Smooth muscle cell of the brain vasculature (primary cell): ENCODE data around the gene IRX5.

Experiments used
- DNase-seq: peaks from one replicate; pipeline ENCODE4 v3.0.0-alpha.2; 2012; ENCODE audit warnings: low read depth, low spot score

IRX5 gene

DNA sequence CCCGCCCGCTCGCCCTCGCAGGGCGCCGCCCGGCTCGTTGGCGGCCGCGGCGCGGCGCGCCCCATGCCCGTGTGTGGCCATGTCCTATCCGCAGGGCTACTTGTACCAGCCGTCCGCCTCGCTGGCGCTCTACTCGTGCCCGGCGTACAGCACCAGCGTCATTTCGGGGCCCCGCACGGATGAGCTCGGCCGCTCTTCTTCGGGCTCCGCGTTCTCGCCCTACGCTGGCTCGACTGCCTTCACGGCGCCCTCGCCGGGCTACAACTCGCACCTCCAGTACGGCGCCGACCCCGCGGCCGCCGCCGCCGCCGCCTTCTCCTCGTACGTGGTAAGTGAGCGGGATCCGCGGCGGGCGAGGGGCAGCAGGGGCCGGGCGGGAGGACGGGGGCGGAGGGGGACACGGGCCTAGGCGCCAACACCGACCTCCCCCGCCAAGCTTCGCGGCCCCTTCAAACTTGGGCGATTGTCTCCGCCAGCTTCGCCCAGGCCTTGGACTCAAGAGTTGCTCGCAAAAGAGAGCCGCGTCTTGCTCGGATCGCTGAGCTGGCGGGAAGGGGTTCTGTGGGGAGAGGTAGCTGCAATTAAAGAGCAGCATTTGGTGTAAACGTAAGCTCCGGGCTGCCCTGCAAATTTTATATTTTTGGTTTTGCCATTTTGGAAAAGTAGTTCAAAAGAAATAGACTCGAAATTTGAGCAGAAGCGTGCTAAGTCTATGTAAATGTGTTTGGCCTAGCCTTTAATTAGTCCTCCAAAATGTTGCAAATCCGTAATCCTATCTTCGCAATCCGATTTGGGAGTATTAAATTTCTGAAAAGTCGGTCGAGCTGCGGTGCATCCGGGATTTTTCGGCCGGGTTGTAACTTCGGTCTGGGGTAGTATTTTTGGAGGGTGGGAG lies 702 bp downstream of the IRX5 start:
- no peak for DNase-seq

DNA sequence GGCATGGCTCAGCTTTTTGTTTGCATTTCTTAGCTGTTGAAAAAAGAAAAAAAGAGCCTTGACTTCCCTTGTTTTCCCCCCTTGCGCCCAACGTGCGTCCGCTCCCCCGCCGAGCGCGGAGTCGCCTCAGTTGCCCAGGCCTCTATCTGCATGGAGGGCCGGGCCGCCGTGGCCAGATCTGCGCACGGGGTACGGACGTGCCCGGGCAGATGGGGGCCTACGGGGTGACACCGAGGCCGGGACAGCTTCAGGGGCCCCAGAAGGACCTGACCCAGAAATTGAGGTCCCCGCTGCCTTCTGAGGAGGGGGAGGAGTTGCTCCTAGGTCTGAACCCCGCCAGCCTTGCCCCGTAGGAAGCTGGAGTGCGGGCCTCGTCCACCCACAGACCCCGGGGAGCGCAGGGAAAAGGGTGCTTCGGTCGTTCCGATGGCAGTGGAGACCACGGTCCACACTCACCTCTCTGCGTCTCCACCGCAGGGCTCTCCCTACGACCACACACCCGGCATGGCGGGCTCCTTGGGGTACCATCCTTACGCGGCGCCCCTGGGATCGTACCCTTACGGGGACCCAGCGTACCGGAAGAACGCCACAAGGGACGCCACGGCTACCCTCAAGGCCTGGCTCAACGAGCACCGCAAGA lies 1.5 kb downstream of the IRX5 start:
- no peak for DNase-seq

DNA sequence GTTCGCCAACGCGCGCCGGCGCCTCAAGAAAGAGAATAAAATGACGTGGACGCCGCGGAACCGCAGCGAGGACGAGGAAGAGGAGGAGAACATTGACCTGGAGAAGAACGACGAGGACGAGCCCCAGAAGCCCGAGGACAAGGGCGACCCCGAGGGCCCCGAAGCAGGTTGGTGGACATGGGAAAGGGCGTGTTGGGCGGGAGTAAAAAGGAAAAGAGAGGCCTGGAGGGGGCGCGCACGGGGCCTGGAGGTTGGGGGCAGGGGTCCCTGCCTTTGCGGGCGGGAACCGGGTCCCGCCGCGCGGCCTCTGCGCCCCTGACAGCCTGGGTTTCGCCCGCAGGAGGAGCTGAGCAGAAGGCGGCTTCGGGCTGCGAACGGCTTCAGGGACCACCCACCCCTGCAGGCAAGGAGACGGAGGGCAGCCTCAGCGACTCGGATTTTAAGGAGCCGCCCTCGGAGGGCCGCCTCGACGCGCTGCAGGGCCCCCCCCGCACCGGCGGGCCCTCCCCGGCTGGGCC lies 2.1 kb downstream of the IRX5 start:
- DNase-seq: no peak

DNA sequence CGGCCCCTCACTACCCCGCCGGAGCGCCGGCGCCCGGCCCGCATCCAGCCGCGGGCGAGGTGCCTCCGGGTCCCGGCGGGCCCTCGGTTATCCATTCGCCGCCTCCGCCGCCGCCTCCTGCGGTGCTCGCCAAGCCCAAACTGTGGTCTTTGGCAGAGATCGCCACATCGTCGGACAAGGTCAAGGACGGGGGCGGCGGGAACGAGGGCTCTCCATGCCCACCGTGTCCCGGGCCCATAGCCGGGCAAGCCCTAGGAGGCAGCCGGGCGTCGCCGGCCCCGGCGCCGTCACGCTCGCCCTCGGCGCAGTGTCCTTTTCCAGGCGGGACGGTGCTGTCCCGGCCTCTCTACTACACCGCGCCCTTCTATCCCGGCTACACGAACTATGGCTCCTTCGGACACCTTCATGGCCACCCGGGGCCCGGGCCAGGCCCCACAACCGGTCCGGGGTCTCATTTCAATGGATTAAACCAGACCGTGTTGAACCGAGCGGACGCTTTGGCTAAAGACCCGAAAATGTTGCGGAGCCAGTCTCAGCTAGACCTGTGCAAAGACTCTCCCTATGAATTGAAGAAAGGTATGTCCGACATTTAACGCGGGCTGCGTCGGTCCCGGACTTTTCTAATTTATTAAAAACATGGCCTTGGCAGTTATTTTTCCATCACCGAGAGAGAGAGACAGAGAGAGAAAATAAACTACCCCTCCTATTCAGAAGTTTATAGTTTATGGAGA lies 2.8 kb downstream of the IRX5 start:
- no peak for DNase-seq

DNA sequence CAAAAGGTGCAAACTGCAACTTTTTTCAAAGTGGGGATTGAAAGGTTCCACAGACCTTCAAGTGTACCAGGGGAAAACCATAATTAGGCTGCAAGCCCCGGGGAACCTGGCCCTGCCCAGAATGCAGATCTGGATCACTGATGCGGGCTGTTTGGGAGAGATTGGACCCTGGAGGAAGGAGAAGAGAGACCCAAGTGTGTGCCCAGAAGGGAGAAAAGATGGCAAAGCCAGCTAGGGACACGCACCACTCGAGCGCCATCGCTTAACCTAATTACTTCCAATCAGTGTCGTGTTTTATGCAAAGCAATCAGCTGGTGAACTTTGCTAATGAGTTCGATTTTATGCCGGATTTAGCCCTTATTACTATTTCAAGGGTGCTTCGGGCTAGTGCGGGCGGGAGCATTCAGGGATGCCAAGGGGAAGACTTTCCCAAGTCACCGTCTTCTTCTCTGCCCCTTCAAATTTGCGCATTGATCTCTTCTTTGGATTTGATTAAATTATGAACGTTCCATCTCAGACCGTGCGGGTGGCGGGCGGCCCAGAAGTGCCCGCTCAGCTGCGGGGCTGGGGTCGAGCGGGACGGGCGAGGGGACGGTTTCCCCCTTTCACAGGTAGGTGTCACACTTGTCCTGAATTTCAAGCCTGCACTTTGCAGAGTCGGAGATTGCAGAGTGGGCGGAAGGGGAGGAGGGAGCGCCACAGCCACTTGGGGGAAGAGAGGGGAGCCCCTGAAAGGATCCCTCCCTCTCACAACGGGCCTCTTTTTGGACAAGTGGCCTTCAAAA lies 4.0 kb downstream of the IRX5 start:
- no peak for DNase-seq

DNA sequence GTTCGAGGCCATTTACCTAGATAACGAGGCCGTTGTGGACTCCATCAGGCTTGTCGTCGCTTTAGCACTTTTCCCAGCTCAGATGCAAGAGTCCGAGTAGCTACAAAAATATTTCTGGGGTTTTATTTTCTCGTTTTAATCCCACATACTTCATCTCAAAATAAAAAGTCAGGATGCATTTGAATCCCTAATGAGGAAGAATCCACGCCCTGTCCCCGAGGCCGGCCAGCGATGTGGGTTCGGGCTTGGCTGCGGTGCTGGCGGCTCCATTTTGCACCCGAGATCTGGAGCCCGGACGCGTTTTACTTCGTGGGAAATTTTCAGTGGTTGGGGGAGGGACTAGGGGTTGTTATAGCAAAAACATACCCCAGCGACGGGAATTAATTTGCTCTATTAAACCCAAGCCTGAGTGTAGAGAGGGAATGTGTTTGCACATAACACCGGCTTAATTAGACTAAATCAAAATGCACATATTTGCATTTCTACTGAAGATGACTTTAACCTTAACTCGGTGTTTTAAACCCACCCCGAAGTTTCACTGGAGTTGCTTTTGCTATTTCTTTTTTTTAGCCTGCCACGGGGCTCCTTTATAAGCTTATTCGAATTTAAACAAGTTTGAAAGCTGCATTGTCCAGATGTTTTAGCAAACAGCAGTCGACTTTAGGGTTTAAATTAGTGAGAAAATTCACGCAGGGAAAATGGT lies 4.8 kb downstream of the IRX5 start:
- DNase-seq: no peak

DNA sequence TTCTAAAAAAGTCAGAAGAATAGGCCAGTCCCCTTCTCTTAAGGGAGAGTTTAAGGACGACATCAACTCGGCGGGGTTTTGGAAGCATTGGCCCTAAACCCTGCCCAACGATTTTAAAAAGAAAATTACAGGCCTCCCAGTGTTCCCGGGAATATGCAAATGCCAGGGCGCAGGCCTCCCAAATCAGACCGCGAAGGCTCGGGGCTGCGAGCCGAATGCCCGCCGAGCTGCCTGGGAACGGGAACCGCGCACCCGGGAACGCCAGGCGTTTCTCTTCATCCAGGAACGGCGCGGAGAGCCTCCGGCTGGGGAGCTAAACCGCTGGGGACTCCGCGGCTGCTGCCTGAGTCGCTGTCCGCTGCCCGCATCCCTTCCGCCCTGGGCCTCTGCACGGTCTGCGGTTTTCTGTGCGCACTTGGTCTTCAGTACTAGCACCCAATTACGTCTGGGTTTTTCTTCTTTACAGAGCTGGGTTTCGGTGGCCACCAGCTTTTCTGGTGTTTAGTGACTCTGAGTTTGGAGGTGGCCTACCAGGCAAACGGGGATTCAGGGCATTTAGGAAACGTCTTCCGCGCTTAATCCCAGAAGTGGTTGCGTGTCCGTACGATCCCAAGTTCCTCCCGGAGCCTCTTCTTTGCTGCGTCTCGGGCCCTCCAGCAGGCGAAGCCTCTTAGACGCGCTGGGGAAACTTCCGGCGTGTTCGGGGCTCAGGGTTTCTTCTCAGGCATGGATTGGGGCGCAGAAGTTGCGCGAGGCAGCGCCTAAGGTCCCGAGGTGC lies 5.7 kb downstream of the IRX5 start:
- DNase-seq: no peak

DNA sequence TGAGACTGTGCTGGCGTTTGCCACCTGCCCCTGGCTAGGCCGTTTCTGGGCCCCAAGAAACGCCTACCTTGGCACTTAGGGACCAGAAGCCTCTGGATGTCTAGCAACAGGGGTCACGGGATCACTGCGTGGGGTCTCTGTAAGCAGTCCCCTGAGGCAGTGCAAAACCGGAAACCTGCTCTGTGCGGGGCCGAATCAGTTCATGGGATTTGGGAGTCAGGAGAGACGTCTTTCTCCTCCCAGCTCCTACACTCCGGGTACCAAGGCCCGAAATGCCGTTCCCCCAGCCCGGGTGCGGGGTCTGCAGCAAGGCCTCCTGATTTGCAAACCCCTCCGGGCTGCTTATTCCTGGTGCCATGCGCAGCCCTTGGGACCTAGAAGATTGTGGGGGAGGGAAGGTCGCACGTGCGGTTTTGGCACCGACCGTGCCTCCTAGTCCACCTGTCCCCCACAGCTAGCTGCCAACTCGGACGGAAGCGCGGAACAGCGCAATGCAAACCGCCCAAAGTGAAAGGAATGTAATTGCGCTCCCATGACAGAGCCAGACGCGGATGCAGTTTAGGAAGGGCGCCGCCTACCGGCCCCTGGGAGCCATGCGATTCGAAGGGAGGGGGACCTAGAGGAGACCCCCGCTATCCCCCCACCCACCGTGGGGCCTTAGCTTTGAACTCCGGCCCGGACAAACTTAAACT lies 6.5 kb downstream of the IRX5 start:
- DNase-seq: no peak

DNA sequence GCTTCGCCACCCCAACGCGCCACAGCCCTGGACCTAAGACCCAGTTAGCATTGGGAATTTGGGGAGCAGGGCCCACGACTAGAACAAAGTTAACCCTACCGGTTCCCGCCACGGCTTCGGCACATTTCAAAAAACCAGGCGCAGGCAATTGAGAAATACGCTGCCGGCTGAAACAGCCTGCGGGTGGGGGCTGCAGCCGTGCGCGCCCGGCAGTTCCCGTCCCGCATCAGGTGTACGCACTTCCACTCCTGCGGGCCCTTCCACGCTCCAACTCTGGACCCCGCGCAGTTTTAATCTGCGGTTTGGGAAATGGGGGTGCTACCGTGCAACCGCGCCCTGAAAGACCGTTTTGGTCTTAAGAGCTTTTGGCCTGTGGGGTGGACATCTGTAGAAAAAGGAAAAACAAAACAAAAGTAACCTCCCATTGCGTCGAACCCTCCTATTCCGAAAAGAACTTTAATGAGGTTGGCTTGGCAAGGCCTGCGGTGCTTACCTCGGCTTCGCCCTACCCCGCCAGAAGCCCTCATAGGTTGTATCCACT lies 7.1 kb downstream of the IRX5 start:
- no peak for DNase-seq

DNA sequence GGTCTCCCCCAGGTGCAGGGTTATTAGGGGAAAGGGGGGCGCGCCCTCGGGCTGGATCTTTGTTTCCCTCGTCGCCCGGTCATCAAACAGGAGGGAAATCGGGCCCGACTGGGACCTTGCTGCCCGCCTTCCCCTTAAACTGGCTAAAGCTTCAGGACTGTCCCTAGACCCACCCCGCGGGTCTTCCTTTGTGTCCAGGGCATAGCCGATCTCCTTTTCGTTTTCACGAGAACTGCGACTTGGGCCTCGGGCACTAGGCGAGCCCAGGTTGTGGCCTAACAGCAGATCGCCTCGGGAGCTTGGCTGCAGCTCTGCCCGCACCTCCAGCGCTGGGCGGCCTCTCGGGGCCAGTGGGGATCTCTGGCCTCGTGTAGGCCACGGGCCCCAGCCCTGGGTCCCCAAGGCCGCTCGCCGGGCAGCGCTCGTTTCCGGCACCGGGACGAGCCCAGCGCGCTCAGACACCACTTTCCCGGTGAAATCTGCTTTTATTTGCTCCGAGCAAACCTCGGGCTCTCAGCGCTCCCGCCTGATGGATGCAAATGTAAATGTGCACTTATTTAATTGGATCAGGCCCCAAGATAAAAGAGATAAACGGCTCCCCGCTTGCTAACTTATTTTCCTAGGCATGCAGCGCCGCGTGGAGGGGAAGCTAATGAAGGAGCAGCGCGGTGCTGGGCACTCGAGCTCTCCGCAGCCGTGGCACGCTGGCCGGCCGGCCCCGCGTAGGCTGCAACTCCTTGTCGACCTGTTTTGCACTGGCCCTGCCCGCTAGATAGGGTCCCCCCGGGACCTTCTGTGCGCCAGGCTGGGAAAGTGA lies 7.8 kb downstream of the IRX5 start:
- DNase-seq: no peak

DNA sequence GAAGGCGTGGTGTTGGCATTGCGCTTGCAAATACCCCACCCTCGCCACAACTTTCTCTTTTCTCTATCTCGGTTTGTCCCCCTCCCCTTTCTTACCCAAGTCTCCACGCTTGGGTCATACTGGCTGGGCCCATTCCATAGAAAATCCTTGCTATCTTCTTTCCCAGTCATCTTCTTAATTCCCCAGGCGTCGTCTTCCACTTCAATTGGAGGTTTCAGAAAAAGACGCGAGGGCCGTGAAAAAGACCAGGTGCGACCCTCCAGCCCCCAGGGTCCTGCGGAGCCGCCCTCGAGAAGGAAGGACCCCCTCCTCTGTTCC lies 8.3 kb downstream of the IRX5 start:
- no peak for DNase-seq

DNA sequence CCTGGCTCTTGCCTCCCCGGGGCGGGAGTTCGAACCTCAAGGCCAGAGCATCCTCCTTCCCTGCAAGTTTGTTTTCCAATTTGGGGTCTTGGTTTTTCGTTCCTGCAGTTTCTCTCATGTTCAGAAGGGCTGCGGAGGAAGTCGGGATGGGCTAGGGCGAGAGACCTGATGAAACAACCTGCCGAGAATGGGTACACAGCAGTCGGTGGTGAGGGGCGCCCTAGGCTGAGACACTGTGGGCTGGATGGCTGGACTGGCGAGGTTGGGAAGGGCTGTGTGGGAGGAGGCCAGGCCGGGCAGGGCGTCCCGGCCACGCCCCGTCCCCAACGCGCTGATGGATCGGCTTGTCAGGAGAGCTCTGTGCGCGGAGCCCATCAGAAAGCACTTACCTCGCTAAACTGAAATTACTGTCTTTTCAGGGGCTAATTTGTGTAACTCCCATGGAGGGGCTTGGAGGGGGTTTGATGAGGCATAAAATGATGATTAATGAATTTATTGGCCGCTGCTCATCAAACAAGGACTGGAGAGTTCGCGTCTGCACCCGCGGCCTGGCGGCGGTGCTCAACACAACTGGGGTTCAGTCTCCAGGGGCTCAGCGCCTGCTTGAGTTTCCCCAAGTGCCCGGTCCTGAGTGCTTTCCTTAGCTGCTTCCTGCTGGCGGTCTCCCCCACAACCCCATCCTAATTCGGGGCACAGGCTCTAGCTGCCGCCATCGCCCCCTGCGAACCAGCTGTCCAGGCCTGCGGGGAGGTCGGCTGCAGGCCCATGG lies 9.0 kb downstream of the IRX5 start:
- DNase-seq: no peak

DNA sequence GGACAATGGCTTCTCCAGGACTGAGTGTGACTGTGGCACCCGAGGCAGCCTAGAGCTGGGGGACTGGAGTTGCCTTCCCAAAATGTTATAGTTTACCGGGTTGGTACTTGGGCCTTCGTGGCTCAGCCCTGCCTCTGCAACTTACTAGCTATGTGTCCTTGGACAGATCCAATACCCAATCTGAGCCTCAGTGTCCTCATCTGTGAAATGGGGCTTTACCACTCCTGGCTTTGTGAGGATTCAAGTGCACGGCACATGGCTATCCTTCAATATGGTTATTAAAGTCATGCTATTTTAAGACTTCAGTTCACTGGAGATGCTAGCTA lies 9.6 kb downstream of the IRX5 start:
- no peak for DNase-seq

DNA sequence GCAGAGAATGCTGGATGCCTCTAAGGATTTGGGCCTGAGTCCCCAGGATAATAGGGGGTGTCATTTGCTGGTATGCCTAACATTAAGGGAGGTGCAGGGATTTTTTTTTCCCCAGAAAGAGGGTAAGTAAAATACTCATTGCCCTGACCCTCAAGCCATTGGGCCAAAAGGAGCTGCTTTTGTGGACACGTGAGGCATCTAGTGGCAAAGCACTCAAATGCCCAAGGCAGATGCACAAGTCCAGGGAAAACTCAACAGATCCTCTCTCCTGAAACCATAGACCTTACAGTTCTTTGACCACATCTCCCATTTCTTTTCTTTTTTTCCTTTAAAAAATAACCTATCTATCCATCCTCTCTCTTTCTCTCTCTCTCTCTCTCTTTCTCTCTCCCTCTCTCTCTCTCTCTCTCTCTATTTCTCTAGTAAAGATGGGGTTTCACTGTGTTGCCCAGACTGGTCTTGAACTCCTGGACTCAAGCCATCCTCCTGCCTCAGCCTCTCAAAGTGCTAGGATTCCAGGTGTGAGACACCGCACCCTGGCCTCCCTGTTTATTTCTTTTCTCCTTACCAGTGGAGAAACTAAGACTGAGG lies 11.8 kb downstream of the IRX5 start:
- DNase-seq: no peak

DNA sequence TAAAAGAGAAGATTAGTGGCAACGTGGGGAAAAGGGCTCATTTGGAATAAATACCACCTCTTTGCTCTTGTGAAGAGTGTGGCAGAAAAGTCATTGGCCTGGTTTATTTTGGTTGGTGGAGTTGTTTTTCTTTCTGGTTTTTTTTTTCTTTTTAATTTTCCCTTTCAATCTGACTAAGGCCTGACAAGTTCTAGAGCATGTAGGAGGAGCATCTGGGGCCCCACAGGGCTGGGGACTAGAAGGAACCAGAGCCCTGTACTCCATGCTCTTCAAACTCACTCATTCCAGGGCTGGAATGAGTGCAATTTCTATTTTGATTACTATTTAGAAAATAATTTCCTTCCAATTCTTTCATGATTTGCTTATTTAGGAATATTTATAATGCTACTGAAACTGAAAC lies 13.3 kb downstream of the IRX5 start:
- DNase-seq: no peak

DNA sequence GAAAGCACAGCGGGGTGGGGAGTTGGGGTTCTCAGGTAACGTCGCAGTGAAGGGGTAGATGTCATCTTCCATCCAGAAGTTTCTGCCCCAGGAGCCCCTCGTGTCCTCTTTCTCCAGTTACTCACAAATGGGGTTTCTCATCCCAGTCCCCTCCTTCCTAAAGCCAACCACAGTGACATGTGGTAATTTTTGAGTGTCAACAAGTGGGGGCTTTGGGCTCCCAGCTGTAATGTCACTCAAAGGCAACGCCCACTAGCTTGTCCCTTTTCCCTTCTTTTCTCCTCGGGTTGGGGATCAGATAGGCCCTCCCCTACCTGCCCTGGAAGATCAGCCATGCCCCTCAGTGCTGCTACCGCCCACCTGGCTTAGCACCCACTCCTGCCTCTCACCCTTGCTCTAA lies 14.4 kb downstream of the IRX5 start:
- no peak for DNase-seq

DNA sequence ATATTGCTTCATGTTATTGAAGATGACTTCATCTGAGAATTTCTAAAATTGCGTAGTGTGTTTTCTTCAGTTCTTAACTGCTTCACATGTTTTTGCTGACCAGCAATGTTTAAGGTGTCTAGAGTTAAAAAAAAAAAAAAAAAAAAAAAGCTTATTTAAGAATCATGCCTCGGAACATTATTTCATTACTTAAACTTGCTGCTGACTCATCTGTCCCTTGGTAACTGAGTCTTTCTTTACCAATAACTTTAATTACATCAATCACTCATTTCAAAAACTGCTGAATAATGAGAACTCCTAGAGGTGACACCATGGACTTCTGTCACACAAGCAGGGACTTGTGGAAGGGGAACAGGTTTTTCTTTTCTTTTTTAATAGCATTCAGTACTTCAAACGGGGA lies 16.2 kb downstream of the IRX5 start:
- DNase-seq: no peak

DNA sequence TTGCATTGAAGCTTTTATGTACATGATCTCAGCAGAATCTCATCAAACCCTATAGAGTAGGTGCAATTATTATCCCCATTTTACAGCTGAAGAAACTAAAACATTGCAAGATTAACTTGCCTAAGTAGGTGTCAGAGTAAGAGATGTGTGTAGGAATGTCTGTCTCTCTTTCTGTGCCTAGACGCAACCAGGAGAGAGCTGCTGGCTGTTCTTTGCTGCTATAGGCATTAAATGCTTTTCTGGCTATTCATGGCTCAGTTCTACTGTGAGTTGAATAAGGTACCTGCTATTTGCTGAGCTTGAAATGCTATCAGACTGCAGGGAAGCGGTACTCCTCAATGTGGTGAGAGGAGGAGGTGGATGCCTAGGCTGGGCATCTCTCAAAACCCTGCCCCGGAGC lies 17.0 kb downstream of the IRX5 start:
- no peak for DNase-seq
